Naive thymus-derived CD4-positive, alpha-beta T cell (primary cell): ENCODE measurements around the gene TIMM22. TPM values are rescaled to one million over a fixed set of nuclear protein-coding genes. Genes with fewer than 3 reads are reported as not detected.

Experiments used
- ATAC-seq: fragments of 150-1000 bp; cut with Tn5 transposase; 2 replicates; pipeline ENCODE4 v1.10.0; 2021; ENCODE audit warnings: mild to moderate bottlenecking, moderate library complexity
- CTCF ChIA-PET: fragments of 350-600 bp; sonication (Branson Sonifier 250); formaldehyde crosslinking; loops from one replicate; lab custom pipeline; 2021; ENCODE audit warnings: antibody characterized with exemption; lab: Charles Lee
- POLR2A ChIA-PET: fragments of 350-600 bp; sonication (Branson Sonifier 250); formaldehyde crosslinking; loops from one replicate; lab custom pipeline; 2021; ENCODE audit warnings: antibody characterized with exemption, inconsistent platforms; lab: Charles Lee
- DNase-seq, 9 donors: peaks; one replicate each; pipeline versions ENCODE4 v3.0.0 to v3.0.0-alpha.2; 2020 to 2022; ENCODE audit warnings: mixed read lengths in 1 of 9
- H3K27ac ChIP-seq: one replicate; pipeline ENCODE4 v1.7.0; 2013; ENCODE audit warnings: mild to moderate bottlenecking, low read depth, low read length, moderate library complexity
- H3K27me3 ChIP-seq, 2 donors: one replicate each; pipeline ENCODE4 v1.7.0; 2013; ENCODE audit warnings: low read length in 2 of 2, mild to moderate bottlenecking in 2 of 2, moderate library complexity in 2 of 2; ENCODE audit not compliant: control insufficient read depth in 2 of 2, insufficient read depth in 2 of 2
- H3K36me3 ChIP-seq, 3 experiments: 1 replicate in 2 of 3; 2 replicates in 1 of 3; pipeline ENCODE4 v1.7.0; 2013; ENCODE audit warnings: low read length in 3 of 3, mild to moderate bottlenecking in 3 of 3, moderate library complexity in 1 of 3; ENCODE audit not compliant: insufficient read depth in 3 of 3, control insufficient read depth in 2 of 3
- H3K4me1 ChIP-seq, 2 donors: one replicate each; pipeline ENCODE4 v1.7.0; 2013; ENCODE audit warnings: low read length in 2 of 2, mild to moderate bottlenecking in 2 of 2, moderate library complexity in 1 of 2; ENCODE audit not compliant: control insufficient read depth in 2 of 2, insufficient read depth in 2 of 2
- H3K4me3 ChIP-seq: 2 replicates; pipeline ENCODE4 v1.7.0; 2013; ENCODE audit warnings: mild to moderate bottlenecking, low read length
- H3K9me3 ChIP-seq, 3 experiments: 1 replicate in 2 of 3; 2 replicates in 1 of 3; pipeline ENCODE4 v1.7.0; 2013; ENCODE audit warnings: low read length in 3 of 3; ENCODE audit not compliant: control insufficient read depth in 2 of 3
- H3K27ac Mint-ChIP-seq, 9 donors: one replicate each; pipeline ENCODE4 v1.8.0; 2020 to 2022; ENCODE audit warnings: mixed read lengths in 9 of 9, mild to moderate bottlenecking in 8 of 9, moderate library complexity in 5 of 9, inconsistent platforms in 2 of 9
- H3K27me3 Mint-ChIP-seq, 5 donors: one replicate each; pipeline ENCODE4 v1.8.0; 2021 to 2022; ENCODE audit warnings: mixed read lengths in 5 of 5, mild to moderate bottlenecking in 1 of 5
- H3K36me3 Mint-ChIP-seq, 5 donors: one replicate each; pipeline ENCODE4 v1.8.0; 2020 to 2022; ENCODE audit warnings: mixed read lengths in 5 of 5, mild to moderate bottlenecking in 3 of 5, inconsistent platforms in 1 of 5
- H3K4me1 Mint-ChIP-seq, 7 donors: one replicate each; pipeline ENCODE4 v1.8.0; 2020 to 2022; ENCODE audit warnings: mixed read lengths in 7 of 7, mild to moderate bottlenecking in 3 of 7, inconsistent platforms in 1 of 7
- H3K4me3 Mint-ChIP-seq, 10 donors: one replicate each; pipeline ENCODE4 v1.8.0; 2020 to 2022; ENCODE audit warnings: mild to moderate bottlenecking in 10 of 10, mixed read lengths in 10 of 10, moderate library complexity in 6 of 10, inconsistent platforms in 2 of 10
- H3K9me3 Mint-ChIP-seq, 11 donors: one replicate each; pipeline ENCODE4 v1.8.0; 2020 to 2022; ENCODE audit warnings: mixed read lengths in 11 of 11, mild to moderate bottlenecking in 4 of 11, inconsistent platforms in 1 of 11, moderate library complexity in 1 of 11
- intact Hi-C, 2 donors: fragments of 100-400 bp; cut with micrococcal nuclease; formaldehyde crosslinking; loops; one replicate each; pipeline ENCODE4 v1.15.1; 2023
- polyA plus RNA-seq, 2 donors: library from polyadenylated mRNA; unstranded; fragments of 300-500 nt; fragmentation: Illumina TruSeq; gene quantifications; one replicate each; pipeline ENCODE4 v1.2.3, GENCODE V29; 2021
- total RNA-seq, 6 experiments: library from RNA in 5 of 6; stranded (reverse) in 5 of 6; gene quantifications; 1 replicate in 5 of 6; 2 replicates in 1 of 6; pipeline ENCODE4 v1.2.3 and lab custom pipeline; 2021 to 2026

The TIMM22 gene
- total and polyA plus RNA-seq, 7 experiments from 2014 or later = 8.3 to 27.9 (median 13.0) TPM

DNA sequence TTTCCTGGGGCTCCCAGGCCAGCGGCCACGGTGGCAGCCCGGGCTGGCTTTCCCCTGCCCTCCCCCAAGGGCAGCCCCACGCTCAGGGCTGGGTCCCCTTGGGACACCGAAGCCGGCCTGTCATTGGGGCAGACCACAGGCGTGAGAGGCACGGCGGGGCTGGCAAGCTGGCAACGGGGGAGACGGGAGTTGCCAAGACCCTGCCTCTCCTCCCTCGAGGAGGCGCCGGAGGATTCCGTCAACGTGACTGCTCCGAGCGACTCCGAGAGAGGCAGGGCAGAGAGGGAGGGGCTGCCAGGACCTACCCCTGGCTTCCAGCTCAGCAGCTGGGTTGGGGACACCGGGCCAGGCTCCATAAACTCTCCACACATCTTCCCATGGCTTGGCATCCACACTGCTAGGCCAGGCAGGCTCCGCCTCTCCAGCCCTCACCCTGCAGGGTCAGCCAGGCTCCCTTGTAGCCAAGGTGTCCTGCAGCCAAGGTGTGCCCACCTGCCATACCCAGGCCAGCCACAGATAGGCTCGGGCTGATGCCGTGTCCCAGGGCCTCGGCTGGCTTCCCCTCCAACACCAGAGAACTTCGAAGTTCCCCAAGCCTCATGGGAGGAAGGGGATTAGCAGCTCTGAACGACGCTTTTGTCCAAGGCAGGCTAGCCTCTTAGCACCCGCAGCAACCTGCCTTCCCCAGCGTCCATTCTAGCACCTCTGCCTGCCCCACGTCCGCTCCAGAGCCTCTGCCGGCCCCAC is 25.5 kb downstream of the TIMM22 start:
- DNase-seq = no peak
- ChIA-PET POLR2A (no interaction called here), CTCF (no interaction called here)
- Mint-ChIP-seq H3K27me3 (no peaks in the 10 kb centered on the region), H3K4me1 (peaks cover 0 to 14% (median 0%) of the 10 kb centered on the region in 7 donors), H3K36me3 (peaks cover 0 to 14% (median 0%) of the 10 kb centered on the region in 5 donors), H3K4me3 (no peak overlapping the region), H3K9me3 (no peaks in the 10 kb centered on the region), H3K27ac (peak overlapping the region in 1 of 9 donors; percentile 48)
- Histone ChIP-seq H3K4me3 (no peak overlapping the region), H3K36me3 (peaks cover 0 to 12% (median 0%) of the 10 kb centered on the region in 3 experiments), H3K4me1 (no peaks in the 10 kb centered on the region), H3K27me3 (no peaks in the 10 kb centered on the region), H3K9me3 (no peaks in the 10 kb centered on the region), H3K27ac (no peak overlapping the region)
- intact Hi-C loops = no loop called here
- ATAC-seq = no peak

DNA sequence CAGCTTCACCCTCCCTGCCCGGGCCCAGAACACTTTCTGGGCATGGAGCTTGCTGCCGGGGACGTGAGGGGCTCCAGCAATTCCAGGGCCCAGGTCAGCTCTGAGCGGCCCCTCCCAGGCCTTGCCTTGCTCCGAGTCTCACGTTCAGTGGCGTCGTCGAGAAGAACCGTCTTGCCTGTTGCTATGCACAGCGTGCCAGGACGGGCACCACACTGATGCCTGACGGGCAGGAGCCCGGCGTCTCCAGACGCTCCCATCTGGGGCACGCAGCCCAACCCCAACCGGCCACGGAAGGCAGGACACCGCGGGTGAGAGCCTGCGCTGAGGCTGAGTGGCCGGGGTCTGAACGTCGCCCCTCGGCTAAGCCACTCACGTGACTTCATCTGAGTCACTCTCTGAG is 27.1 kb downstream of the TIMM22 start:
- no peaks in the 10 kb centered on the region for H3K4me1 ChIP-seq
- CTCF ChIA-PET = no interaction called here
- no peaks in the 10 kb centered on the region for H3K9me3 Mint-ChIP-seq
- peaks cover 0 to 14% (median 0%) of the 10 kb centered on the region in 5 donors for H3K36me3 Mint-ChIP-seq
- no peak overlapping the region for H3K4me3 ChIP-seq
- H3K27me3 Mint-ChIP-seq = no peaks in the 10 kb centered on the region
- DNase-seq = no peak
- H3K4me3 Mint-ChIP-seq = no peak overlapping the region
- H3K36me3 ChIP-seq = peaks cover 0 to 16% (median 0%) of the 10 kb centered on the region in 3 experiments
- no peaks in the 10 kb centered on the region for H3K9me3 ChIP-seq
- H3K27ac Mint-ChIP-seq = no peak overlapping the region
- H3K27ac ChIP-seq = no peak overlapping the region
- no peak for ATAC-seq
- POLR2A ChIA-PET = interaction anchor here (0.8 kb wide), 1 partner anchor 242 kb away, joined by 3 read pairs; the partner anchor contains the start of gene GLOD4
- H3K27me3 ChIP-seq = no peaks in the 10 kb centered on the region
- intact Hi-C loops = no loop called here
- peaks cover 0 to 14% (median 0%) of the 10 kb centered on the region in 7 donors for H3K4me1 Mint-ChIP-seq

DNA sequence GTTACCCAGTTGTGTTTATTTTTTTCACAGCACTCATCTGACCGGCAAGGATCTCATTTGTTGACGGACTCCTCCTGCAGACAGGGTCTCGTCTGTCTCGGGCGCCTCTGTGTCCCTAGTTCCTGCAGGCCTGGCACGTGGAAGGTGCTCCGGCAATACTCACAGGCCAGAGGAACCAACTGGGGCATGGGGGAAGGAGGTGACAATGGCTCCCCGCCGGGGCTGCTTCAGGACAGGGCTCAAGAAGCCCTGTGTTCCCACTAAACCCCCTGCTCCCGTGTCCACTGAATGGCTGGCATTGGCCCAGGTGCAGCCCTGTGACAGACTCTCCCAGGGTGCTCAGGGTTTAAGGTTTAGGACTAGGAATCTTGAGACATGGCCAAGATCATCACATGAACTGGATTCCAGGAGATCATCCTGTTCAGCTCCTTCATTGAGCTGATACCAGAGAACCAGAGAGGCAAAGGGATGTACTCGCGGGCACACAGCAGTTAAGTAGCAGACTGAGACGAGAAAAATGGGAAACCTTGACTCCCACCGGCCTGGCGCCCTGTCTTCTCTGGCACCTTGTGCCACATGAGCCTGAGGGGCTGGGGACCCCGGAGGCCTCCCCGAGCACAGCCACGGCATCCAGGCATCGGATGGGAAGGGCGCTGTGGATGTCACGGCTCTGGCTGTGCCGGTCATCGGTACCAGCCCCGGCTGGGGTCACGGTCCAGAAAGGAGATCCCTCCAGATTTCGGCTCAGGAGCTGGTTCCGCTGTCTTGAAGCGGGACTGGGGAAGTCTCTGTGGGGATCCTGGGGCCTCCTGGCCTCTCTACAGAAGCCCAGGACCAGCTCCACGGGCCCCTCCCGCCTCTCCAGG is 29.0 kb downstream of the TIMM22 start:
- no peaks in the 10 kb centered on the region for H3K27me3 ChIP-seq
- no peak overlapping the region for H3K27ac ChIP-seq
- ChIA-PET POLR2A (no interaction called here), CTCF (no interaction called here)
- Mint-ChIP-seq H3K4me1 (peaks cover 0 to 8% (median 0%) of the 10 kb centered on the region in 7 donors), H3K36me3 (peaks cover 0 to 8% (median 0%) of the 10 kb centered on the region in 5 donors), H3K9me3 (no peaks in the 10 kb centered on the region), H3K27ac (peak overlapping the region in 1 of 9 donors; percentile 46), H3K4me3 (no peak overlapping the region), H3K27me3 (no peaks in the 10 kb centered on the region)
- H3K4me3 ChIP-seq = no peak overlapping the region
- no peaks in the 10 kb centered on the region for H3K4me1 ChIP-seq
- DNase-seq (no peak), ATAC-seq (no peak)
- intact Hi-C loops = no loop called here
- H3K36me3 ChIP-seq = peaks cover 0 to 20% (median 0%) of the 10 kb centered on the region in 3 experiments
- H3K9me3 ChIP-seq = no peaks in the 10 kb centered on the region

DNA sequence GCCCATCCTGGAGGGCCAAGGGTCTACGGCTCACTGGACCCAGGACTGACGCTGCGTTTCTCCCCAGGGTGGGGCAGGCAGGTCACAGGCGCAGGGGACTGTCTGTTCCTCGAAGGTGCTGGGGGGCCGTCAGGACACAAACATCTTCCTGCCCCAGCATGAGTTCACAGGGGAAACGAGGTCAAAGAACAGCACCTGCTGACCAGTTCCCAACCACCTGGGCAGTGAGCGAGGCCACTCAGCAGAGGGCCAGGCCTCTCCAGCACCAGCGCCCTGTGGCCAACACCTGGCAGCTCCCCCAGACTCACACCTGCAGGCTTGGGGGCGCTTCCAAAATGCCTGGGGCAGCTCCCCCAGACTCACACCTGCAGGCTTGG is 29.7 kb downstream of the TIMM22 start:
- no peaks in the 10 kb centered on the region for H3K27me3 ChIP-seq
- no peaks in the 10 kb centered on the region for H3K27me3 Mint-ChIP-seq
- H3K27ac Mint-ChIP-seq = no peak overlapping the region
- H3K4me1 Mint-ChIP-seq = peaks cover 0 to 8% (median 0%) of the 10 kb centered on the region in 7 donors
- peaks cover 0 to 21% (median 0%) of the 10 kb centered on the region in 3 experiments for H3K36me3 ChIP-seq
- intact Hi-C loops = no loop called here
- no peaks in the 10 kb centered on the region for H3K4me1 ChIP-seq
- no peaks in the 10 kb centered on the region for H3K9me3 Mint-ChIP-seq
- POLR2A ChIA-PET = no interaction called here
- DNase-seq (no peak), ATAC-seq (no peak)
- CTCF ChIA-PET = no interaction called here
- H3K4me3 Mint-ChIP-seq = no peak overlapping the region
- H3K9me3 ChIP-seq = no peaks in the 10 kb centered on the region
- peaks cover 0 to 8% (median 0%) of the 10 kb centered on the region in 5 donors for H3K36me3 Mint-ChIP-seq
- H3K27ac ChIP-seq = no peak overlapping the region
- H3K4me3 ChIP-seq = no peak overlapping the region

DNA sequence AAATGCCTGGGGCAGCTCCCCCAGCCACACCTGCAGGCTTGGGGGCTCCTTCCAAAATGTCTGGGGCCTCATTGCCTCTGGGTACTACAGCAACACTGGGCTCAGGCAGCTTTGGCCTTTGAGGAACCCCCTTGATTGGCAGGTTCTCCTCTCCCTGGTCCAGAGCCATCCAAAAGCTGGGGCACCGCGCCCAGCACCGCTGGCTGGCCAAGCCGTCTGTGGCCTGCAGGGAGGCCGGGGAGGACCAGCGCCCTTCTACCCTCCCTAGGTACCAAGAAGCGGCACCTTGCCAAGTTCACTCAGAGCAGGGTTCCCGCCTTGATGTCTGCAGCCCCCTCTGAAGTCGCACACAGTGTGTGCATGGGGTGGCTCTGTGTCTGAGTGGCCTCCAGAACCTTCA is 30.1 kb downstream of the TIMM22 start:
- H3K27ac Mint-ChIP-seq = peak overlapping the region in 1 of 9 donors; percentile 30
- POLR2A ChIA-PET = no interaction called here
- no peak for ATAC-seq

DNA sequence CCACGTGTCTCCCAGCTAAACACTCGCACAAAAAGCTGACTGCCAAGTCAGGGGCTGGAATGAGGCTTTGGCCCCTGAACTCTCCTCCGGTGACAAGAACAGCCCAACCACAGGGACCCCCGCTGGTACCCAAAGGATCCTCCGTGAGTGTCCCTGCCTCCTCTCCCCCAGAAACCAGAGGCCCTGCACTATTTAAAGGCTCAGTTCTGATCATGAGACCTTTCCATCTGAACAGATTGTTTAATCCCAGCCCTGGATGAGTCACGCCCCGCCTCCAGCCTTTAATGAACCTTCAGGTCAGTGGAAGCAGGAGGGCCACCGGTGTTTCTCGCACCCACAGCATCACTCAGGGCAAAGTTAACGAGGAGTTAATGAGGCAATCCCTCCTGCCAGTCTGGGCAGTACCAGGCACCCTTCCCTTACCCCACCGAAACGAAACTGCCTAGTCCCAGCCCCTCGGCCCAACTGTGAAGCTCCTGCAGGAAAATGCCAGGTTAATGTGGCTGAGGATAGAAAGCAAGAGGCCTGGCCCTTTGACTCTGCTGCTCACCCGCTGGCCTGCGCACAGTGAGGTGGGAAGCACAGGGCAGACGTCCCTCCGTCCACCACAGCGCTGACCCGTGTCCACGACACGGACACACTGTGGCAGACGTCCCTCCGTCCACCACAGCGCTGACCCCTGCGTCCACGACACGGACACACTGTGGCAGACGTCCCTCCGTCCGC is 32.4 kb downstream of the TIMM22 start:
- peaks cover 0 to 8% (median 0%) of the 10 kb centered on the region in 7 donors for H3K4me1 Mint-ChIP-seq
- no peaks in the 10 kb centered on the region for H3K9me3 Mint-ChIP-seq
- H3K9me3 ChIP-seq = no peaks in the 10 kb centered on the region
- intact Hi-C loops = no loop called here
- H3K27me3 Mint-ChIP-seq = no peaks in the 10 kb centered on the region
- no peaks in the 10 kb centered on the region for H3K27me3 ChIP-seq
- H3K4me1 ChIP-seq = no peaks in the 10 kb centered on the region
- H3K4me3 Mint-ChIP-seq = no peak overlapping the region
- DNase-seq (no peak), ATAC-seq (no peak)
- ChIA-PET CTCF (no interaction called here), POLR2A (no interaction called here)
- peaks cover 0 to 42% (median 0%) of the 10 kb centered on the region in 3 experiments for H3K36me3 ChIP-seq
- H3K27ac Mint-ChIP-seq = peak overlapping the region in 1 of 9 donors; percentile 56
- H3K36me3 Mint-ChIP-seq = peaks cover 0 to 17% (median 0%) of the 10 kb centered on the region in 5 donors
- no peak overlapping the region for H3K4me3 ChIP-seq
- H3K27ac ChIP-seq = no peak overlapping the region

More for the DNA sequence above, 30.1 kb downstream of the TIMM22 start:
- peaks cover 0 to 8% (median 0%) of the 10 kb centered on the region in 5 donors for H3K36me3 Mint-ChIP-seq
- peaks cover 0 to 21% (median 0%) of the 10 kb centered on the region in 3 experiments for H3K36me3 ChIP-seq
- H3K4me3 Mint-ChIP-seq = no peak overlapping the region
- H3K4me3 ChIP-seq = no peak overlapping the region
- H3K27me3 Mint-ChIP-seq = no peaks in the 10 kb centered on the region
- no peaks in the 10 kb centered on the region for H3K9me3 ChIP-seq
- peaks cover 0 to 8% (median 0%) of the 10 kb centered on the region in 7 donors for H3K4me1 Mint-ChIP-seq
- no peak overlapping the region for H3K27ac ChIP-seq
- H3K27me3 ChIP-seq = no peaks in the 10 kb centered on the region
- H3K9me3 Mint-ChIP-seq = no peaks in the 10 kb centered on the region
- intact Hi-C loops = no loop called here
- CTCF ChIA-PET = no interaction called here
- H3K4me1 ChIP-seq = no peaks in the 10 kb centered on the region
- DNase-seq = no peak
